Measurements from ENCODE around the gene MIF. TPM values are rescaled to one million over a fixed set of nuclear protein-coding genes. Genes with fewer than 3 reads are reported as not detected.

MIF gene
- total RNA-seq, result 677 and 718 TPM in 2 replicates

DNA sequence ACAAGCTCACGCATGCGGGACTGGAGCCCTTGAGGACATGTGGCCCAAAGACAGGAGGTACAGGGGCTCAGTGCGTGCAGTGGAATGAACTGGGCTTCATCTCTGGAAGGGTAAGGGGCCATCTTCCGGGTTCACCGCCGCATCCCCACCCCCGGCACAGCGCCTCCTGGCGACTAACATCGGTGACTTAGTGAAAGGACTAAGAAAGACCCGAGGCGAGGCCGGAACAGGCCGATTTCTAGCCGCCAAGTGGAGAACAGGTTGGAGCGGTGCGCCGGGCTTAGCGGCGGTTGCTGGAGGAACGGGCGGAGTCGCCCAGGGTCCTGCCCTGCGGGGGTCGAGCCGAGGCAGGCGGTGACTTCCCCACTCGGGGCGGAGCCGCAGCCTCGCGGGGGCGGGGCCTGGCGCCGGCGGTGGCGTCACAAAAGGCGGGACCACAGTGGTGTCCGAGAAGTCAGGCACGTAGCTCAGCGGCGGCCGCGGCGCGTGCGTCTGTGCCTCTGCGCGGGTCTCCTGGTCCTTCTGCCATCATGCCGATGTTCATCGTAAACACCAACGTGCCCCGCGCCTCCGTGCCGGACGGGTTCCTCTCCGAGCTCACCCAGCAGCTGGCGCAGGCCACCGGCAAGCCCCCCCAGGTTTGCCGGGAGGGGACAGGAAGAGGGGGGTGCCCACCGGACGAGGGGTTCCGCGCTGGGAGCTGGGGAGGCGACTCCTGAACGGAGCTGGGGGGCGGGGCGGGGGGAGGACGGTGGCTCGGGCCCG is at the start of gene MIF:
TSS of gene MIF (plus strand) at position 439 of the 765 bp plus-strand sequence. CDS start at position 531, 92 bp downstream.

DNA sequence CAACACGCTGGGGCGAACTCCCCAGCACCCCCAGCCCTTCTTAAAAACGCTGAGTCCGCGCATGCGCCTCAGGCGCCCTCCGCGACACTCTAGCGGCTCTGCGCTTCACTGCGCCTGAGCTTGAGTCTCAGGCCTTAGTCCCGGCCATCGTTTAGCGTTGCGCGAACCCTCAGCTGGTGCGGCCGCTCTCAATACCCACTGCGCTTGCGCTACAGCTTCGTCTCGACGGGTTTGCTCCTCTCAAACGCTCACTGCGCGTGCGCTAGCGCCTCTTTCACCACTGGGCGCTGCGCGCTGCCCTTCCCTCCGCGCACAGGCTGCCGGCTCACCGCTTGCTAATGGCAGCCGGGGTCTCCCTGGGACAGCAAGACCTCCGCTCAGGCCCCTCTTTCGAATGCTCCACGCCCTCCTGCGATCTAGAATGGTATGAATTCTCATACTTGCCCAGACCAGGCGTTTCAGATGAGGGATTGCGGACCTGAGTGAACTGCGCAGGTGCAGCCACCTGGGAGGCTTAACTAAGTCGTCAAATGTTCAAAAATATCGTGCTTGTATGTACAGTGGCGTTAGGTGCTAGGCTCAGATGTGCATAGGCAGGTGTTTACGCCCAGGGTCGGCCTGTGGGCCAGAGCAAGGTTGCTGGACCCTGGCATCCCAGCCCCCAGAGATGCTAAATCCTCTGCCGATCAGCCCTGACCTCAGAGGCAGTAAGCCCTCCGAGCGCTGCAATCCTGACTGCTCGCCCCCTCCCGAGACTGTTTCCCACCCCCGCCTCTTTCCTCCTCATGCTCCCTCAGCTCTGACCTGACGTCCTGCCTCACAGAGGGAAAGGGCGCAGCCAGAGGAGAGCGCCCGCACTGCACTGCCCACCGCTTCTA is 36.3 kb upstream of the MIF start, which contains the start of gene SLC2A11:
TSS of gene SLC2A11 (plus strand) at position 270 of the 878 bp plus-strand sequence. CDS start at position 395, 125 bp downstream.

Other genes starting within 250 kb of the MIF start
- gene RGL4, start 203.4 kb upstream of the MIF start, total RNA-seq, result not detected in 2 replicates
- 3.6 and 3.9 TPM in 2 replicates for gene ZNF70, start 143.3 kb upstream of the MIF start, total RNA-seq
- not detected in 2 replicates for gene VPREB3, start 140.0 kb upstream of the MIF start, total RNA-seq
- gene C22orf15, start 131.4 kb upstream of the MIF start, total RNA-seq, result 1.2 and 1.3 TPM in 2 replicates
- 4.9 and 8.5 TPM in 2 replicates for gene CHCHD10, start 126.4 kb upstream of the MIF start, total RNA-seq
- 4.5 and 5.4 TPM in 2 replicates for gene MMP11, start 121.5 kb upstream of the MIF start, total RNA-seq
- 141 and 150 TPM in 2 replicates for gene SMARCB1, start 107.4 kb upstream of the MIF start, total RNA-seq
- 1.3 and 1.5 TPM in 2 replicates for gene DERL3, start 55.4 kb upstream of the MIF start, total RNA-seq
- gene SLC2A11, start 36.5 kb upstream of the MIF start, total RNA-seq, result 3.7 and 4.0 TPM in 2 replicates
- 28.9 and 31.1 TPM in 2 replicates for gene GSTT2B, start 66.8 kb downstream of the MIF start, total RNA-seq
- gene DDTL, start 72.5 kb downstream of the MIF start, total RNA-seq, result 0.50 and 0.59 TPM in 2 replicates
- 134 and 147 TPM in 2 replicates for gene DDT, start 80.1 kb downstream of the MIF start, total RNA-seq
- 2.4 and 3.9 TPM in 2 replicates for gene GSTT2, start 85.8 kb downstream of the MIF start, total RNA-seq
- not detected in 2 replicates for gene GSTT4, start 111.1 kb downstream of the MIF start, total RNA-seq
- gene CABIN1, start 116.9 kb downstream of the MIF start, total RNA-seq, result 35.1 and 36.5 TPM in 2 replicates